Stimulated activated CD8-positive, alpha-beta memory T cell treated with anti-CD3 and anti-CD28 coated beads, Interleukin-7, amount 100 ng/mL, for 4 hours (primary cell): ENCODE results near the gene AP4B1.
"Not testable (repeated sequence)": the region's sequence is repeated elsewhere in the genome, so short reads cannot be mapped to it uniquely, and the experiment has no call there.

ENCODE experiments used
- DNase-seq, 2 donors: peaks; one replicate each; pipeline ENCODE4 v3.0.0-alpha.2; 2020; ENCODE audit warnings: low read depth in 2 of 2

Gene AP4B1

DNA sequence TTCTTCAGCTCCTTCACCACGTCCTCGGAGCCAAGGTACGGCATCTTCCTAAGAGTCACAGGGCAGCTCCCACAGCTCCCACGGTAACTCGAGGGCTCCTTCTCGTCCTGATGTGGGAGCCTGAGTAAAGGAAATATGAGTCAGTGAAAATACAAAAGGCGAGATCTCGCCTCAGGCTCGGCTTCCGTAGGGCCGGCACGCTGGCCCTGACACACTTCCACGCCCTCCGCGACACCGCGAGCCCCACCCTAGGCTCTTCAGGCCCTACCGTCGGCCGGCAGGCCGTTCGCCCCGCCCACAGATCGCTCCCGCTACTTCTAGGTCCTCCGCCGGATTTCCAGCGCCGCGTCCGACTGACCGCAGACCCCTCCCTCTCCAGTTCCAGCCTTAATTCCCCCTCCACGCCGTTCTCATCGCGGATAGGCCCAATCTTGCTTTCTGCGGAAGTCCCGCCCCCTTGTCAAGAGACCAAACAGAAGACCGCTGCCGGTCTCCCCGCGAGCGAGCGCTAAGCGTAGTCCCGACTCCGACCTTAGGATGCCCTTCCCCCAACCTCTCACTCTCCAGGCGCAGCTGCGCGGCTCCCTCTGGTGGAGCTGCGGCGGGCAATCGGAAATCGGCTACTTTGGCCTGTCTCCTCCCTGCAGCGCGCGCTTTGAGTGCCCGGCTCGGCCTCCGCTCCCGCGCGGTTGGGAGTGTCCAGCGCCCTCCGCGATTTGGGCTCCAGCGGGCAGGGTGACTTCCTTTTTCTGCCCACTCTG is at the start of gene AP4B1, which contains the start of gene DCLRE1B:
TSS of gene AP4B1 (minus strand) at position 126 of the 761 bp plus-strand sequence. CDS start at position 44, 82 bp downstream.
TSS of gene DCLRE1B (plus strand) at position 653 of the 761 bp plus-strand sequence. CDS start 261 bp downstream, outside the sequence.
- DNase-seq: peak; percentile 95 to 96

DNA sequence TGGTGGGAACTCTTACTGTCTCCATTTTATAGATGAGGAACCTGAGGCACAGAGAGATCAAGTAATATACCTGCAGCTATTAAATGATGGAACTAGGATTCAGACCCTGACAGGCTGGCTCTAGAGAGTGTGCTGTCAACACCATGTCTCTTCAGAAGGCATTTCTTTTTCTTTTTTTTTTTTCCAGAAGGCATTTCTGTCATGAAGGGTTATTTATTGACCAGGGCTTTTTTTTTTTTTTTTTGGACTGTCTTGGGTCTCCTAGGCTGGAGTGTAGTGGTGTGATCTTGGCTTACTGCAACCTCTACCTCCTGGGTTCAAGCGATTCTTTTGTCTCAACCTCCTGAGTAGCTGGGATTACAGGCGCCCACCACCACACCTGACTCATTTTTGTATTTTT is 47.1 kb upstream of the AP4B1 start:
- no peak for DNase-seq

DNA sequence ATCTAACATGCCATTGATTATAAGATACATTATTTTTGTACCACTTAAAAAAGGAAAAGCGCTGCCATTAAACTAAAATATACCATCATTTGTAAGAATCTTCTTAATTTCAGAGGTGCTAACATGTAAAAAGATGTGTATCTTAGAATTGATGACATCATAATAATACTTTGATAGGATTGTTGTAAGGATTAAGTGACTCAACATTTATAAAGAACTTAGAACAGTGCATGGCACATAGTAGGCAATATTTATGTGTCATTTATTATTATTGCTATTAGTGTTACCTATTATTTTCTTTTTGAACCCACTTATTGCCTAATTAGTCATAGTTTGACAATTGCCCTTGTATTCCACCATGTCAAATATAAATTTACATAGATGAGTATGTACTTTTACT is 46.3 kb upstream of the AP4B1 start:
- DNase-seq: no peak

DNA sequence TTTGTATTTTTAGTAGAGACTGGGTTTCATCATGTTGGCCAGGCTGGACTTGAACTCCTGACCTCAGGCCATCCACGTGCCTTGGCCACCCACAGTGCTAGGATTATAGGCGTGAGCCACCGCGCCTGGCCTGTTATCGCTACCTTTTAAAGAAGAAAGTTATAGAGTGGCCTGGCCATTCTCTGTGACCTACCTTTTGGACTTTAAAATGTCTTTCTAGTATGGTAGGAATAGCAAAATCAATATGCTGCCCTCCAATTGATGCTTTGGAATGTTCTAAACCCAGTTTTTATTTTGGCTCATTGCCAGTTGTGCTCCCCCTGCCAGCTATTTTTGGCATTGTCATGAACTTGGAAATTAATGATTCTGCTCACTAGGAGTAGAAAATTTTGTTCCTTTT is 44.4 kb upstream of the AP4B1 start:
- no peak for DNase-seq

GRCh38 chr1:113948151-113948550 is 43.6 kb upstream of the AP4B1 start:
- DNase-seq: not testable (repeated sequence)

GRCh38 chr1:113947388-113948107 is 42.9 kb upstream of the AP4B1 start:
- no peak for DNase-seq

- no peak for DNase-seq
Observed at GRCh38 chr1:113946678-113947387, 42.2 kb upstream of the AP4B1 start.

GRCh38 chr1:113946112-113946511 is 41.5 kb upstream of the AP4B1 start:
- DNase-seq: no peak

DNA sequence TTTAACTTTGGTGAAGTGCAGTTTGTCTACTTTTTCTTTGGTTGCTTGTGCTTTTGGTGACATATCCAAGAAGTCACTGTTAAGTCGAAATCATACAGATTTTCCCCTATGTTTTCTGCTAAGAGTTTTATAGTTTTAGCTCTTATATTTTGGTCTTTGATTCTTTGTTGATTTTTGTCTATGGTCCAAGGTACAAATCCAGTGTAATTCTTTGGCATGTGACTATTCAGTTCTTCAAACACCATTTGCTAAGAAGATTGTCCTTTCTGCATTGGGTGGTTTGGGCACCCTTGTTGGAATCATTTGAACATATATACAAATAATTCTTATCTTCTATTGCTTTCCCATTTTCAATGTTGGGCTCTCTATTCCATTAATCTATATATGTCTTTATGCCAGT is 40.7 kb upstream of the AP4B1 start:
- DNase-seq: no peak

DNA sequence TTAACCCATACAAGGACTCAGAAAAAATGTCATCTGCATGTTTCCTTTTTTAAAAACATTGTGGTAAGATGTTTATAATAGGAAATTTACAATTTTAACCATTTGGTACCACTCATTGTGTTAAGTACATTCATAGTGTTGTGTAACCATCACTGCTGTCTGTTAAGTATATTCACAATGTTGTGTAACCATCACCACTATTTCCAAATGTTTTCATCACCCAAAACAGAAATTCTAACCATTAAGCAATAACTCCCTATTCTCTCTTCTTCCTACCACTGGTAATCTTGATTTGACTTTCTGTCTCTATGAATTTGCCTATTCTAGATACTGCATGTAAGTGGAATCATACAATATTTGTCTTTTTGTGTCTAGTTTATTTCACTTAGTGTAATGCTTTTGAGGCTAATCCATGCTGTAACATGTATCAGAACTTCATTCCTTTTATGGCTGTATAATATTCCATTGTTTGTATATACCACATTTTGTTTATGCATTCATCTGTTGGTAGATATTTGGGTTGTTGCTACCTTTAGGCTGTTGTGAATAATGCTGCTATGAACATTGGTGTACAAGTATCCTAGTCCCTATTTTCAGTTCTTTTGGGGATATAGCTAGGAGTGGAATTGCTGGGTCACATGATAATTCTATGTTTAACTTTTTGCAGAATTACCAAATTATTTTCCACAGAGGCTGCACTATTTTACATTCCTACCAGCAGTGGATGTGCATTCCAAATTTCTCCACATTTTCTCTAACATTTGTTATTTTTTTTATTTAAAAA is 38.6 kb upstream of the AP4B1 start:
- DNase-seq: no peak

DNA sequence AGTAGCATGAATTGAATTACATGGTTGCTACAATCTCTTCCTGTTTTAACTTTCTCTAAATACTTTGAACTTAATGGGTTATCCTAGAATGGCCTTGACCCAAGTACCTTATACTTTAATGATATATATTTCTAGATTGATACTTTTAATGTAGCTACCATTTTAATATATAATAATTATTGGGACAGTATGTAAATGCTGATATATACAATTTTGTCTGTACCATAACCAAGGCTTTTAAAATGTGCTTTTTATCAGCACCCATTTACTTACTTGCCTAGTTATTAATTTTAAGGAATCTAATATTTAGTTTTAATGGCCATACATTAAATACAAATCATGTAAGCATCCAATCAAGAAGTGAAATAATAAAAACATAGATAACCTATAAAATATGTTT is 37.9 kb upstream of the AP4B1 start:
- DNase-seq: no peak

DNA sequence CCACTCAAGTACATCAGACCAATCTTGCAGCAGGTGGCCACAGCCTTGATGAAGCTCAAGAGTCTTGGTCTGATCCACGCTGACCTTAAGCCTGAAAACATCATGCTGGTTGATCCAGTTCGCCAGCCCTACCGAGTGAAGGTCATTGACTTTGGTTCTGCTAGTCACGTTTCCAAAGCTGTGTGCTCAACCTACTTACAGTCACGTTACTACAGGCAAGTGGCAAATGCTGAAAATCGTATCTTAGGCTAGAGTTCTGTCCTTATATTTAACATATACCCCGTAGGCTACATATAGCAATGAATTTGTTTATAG is 36.6 kb upstream of the AP4B1 start:
- no peak for DNase-seq

DNA sequence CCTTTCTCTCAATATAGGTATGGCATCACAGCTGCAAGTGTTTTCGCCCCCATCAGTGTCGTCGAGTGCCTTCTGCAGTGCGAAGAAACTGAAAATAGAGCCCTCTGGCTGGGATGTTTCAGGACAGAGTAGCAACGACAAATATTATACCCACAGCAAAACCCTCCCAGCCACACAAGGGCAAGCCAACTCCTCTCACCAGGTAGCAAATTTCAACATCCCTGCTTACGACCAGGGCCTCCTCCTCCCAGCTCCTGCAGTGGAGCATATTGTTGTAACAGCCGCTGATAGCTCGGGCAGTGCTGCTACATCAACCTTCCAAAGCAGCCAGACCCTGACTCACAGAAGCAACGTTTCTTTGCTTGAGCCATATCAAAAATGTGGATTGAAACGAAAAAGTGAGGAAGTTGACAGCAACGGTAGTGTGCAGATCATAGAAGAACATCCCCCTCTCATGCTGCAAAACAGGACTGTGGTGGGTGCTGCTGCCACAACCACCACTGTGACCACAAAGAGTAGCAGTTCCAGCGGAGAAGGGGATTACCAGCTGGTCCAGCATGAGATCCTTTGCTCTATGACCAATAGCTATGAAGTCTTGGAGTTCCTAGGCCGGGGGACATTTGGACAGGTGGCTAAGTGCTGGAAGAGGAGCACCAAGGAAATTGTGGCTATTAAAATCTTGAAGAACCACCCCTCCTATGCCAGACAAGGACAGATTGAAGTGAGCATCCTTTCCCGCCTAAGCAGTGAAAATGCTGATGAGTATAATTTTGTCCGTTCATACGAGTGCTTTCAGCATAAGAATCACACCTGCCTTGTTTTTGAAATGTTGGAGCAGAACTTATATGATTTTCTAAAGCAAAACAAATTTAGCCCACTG is 36.0 kb upstream of the AP4B1 start:
- DNase-seq: peak; percentile 36

DNA sequence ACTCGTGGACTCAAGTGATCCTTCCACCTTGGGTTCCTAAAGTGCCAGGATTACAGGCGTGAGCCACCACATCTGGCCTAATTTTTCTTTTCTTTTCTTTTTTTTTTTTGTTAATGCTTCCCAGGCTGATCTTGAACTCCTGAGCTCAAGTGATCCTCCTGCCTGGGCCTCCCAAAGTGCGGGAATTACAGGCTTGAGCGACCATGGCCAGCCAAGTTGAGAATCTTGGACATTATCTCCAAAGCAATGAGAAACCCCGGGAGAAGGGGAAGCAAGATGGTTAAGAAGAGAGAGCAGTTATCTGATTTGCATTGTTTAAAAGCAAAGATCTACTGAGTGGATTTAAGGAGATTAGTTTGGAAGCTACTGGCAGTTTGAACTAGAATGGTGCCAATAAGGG is 33.6 kb upstream of the AP4B1 start:
- no peak for DNase-seq

GRCh38 chr1:113937146-113937545 is 32.5 kb upstream of the AP4B1 start:
- no peak for DNase-seq

DNA sequence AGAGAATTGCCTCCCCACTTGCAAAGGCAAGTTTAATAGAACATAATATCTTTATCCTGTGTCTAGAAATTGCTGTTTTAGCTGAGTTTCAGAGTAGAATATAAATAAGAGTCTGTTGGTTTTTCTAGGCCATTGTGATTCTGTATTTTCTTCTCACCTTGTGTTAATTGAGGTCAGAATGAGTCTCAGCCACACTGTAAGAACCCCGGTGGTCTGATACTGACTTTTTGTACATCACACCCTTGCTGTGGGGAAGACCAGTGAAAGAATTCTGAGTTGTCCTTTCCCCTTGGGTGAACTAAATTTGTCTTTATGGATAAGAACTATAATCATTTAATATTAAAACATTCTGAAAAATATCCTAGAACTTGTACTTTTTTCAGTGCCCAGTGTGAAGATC is 31.4 kb upstream of the AP4B1 start:
- no peak for DNase-seq

DNA sequence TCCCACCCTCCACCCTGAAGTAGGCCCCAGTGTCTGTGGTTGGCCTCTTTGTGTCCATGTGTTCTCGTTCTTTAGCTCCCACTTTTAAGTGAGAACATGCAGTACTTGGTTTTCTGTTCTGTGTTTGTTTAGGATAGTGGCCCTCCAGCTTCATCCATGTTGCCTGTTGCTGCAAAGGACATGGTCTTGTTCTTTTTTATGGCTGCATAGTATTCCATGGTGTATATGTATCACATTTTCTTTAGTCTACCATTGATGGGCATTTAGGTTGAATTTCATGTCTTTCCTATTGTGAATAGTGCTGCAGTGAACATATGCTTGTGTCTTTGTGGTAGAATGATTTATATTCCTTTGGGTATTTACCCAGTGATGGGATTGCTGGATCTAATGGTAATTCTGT is 30.6 kb upstream of the AP4B1 start:
- DNase-seq: no peak

GRCh38 chr1:113934511-113935055 is 30.0 kb upstream of the AP4B1 start:
- DNase-seq: no peak

GRCh38 chr1:113934006-113934405 is 29.4 kb upstream of the AP4B1 start:
- no peak for DNase-seq

DNA sequence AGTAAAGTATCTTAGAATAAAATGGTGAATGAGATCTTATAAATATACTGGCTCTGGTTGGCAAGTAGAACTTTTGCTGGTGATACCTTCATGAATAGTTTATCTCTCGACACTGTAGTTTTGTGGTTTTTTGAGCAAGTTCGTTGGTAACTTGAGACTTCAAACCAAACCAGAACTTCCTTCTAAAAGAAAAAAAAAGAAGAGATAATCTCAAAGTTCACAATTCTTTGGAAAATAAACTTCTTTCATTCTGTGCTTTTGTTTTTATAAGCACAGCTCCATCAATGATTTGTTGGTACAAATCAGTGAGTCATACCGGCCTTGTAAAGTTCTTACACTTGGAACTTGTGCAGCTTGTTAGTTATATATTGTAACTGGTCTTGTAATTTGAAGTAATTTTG is 26.9 kb upstream of the AP4B1 start:
- no peak for DNase-seq
